NCI-H2196 treated with DMSO at 0.1 percent for 48 hours (cell line): ENCODE data around the gene GPER1.
"Not testable (repeated sequence)": the region's sequence is repeated elsewhere in the genome, so short reads cannot be mapped to it uniquely, and the experiment has no call there.

ENCODE experiments used
- DNase-seq: peaks from one replicate; lab custom pipeline; 2025; ENCODE audit not compliant: unreplicated experiment; lab: John Stamatoyannopoulos, UW

GPER1 gene

DNA sequence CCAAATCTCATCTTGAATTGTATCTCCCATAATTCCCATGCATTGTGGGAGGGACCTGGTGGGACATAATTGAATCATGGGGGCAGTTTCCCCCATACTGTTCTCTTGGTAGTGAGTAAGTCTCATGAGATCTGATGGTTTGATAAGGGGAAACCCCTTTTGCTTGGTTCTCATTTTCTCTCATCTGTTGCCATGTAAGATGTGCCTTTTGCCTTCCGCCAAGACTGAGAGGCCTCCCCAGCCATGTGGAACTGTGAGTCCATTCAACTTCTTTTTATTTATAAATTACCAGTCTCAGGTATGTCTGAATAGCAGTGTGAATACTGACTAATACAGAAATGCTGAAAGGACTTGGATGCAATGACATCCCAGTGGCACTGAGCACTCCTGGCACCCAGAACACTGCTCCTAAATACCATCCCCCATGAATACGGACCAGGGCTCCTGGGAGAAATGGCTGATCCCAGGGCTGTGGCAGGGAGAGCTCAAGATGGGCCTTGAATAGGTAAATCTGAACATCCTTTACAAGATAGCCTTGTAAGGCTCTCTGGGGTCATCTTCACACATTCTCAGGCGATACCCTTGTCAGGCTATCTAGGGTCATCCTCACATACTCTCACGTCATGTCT lies 52.7 kb downstream of the GPER1 start:
- DNase-seq, result no peak

- DNase-seq, result no peak
Measured at GRCh38 chr7:1141651-1142050, 53.7 kb downstream of the GPER1 start.

GRCh38 chr7:1142051-1142635 lies 54.2 kb downstream of the GPER1 start:
- DNase-seq, result no peak

DNA sequence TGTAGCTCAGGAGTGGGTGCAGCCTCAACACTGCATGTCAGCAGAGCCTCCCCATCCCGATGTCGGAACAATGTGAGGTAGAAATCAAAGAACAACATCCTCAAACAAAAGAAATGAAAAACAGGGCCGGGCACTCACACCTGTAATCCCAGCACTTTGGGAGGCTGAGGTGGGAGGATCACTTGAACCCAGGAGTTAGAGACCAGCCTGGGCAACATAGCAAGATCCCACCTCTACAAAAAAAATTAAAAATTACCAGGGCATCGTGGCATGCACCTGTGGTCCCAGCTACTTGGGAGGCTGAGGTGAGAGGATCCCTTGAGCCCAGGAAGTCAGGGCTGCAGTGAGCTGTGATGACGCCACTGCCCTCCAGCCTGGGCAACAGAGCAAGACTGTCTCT lies 55.1 kb downstream of the GPER1 start:
- DNase-seq, result not testable (repeated sequence)
